Hematopoietic multipotent progenitor cell treated with erythropoietin and hydrocortisone succinate and interleukin-3 and kit ligand, for 4 days (in vitro differentiated cells): ENCODE measurements around the gene AKAP6.
"Not testable (repeated sequence)": the region's sequence is repeated elsewhere in the genome, so short reads cannot be mapped to it uniquely, and the experiment has no call there.

ENCODE experiments used
- DNase-seq: peaks from one replicate; pipeline ENCODE4 v3.0.0-alpha.2; 2015

The AKAP6 gene

GRCh38 chr14:32774214-32774613 lies 445.1 kb downstream of the AKAP6 start:
- DNase-seq, result no peak

GRCh38 chr14:32779840-32780239 lies 450.7 kb downstream of the AKAP6 start:
- DNase-seq, result no peak

DNA sequence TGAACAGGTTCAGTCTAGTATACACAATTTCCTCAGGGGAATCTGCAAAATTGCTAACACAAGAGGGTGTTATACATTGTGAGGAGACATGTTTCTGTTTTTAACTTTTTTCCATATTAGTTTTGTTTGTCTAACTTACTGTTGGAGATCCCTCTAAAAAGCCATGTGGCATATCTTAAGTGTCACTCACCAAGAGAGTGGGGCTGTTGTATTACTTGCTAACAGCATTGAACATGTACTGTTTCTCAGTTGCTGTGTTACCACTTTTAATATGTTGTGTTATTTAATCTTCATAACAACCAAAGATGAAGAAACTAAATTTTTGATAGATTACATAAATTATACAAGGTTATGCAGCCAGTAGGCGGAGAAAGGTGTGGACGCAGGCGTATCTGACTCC lies 455.3 kb downstream of the AKAP6 start:
- no peak for DNase-seq

- no peak for DNase-seq
Observed at GRCh38 chr14:32785585-32785984, 456.5 kb downstream of the AKAP6 start.

DNA sequence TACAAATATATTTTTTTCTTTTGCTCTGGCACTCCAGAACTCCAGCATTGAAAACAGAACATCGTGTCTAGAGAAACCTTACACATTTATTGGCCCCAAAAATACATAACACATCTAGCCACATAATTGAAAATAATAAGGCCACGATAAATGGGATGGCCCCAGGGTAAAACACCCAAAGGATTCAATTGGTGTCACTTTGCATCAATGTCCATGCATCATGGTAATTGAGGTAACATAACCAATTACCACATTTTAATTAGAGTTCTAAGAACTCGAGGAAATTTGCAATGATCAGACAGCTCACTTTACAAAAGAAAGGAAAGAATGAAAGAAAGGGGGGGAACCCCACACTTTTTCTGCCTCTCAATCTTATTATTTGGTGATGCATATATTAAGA lies 457.8 kb downstream of the AKAP6 start:
- no peak for DNase-seq

GRCh38 chr14:32793033-32793432 lies 463.9 kb downstream of the AKAP6 start:
- not testable (repeated sequence) for DNase-seq

GRCh38 chr14:32800320-32800719 lies 471.2 kb downstream of the AKAP6 start:
- DNase-seq, result no peak

- no peak for DNase-seq
Observed at GRCh38 chr14:32802295-32802694, 473.2 kb downstream of the AKAP6 start.

GRCh38 chr14:32805979-32806378 lies 476.9 kb downstream of the AKAP6 start:
- no peak for DNase-seq

- no peak for DNase-seq
Observed at GRCh38 chr14:32808644-32809043, 479.5 kb downstream of the AKAP6 start.

GRCh38 chr14:32809255-32809654 lies 480.2 kb downstream of the AKAP6 start:
- DNase-seq, result no peak

DNA sequence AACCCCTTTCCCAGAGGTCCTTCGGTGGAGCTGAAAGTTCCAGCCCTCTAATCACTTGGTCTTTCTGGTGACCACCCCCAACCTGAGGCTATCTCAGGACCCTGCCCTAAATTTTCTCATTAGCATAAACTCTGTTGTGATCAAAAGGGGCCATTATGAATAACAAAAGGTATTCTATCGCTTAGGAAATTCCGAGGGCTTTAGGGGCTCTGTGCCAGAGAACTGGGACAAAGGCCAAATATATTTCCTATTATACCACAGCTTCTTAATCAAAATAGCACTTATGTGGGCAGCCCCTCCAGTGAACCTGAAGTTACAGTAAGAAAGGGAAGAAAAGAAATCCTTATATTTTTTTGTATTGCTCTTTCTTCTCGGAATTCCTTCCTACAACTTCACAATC lies 484.3 kb downstream of the AKAP6 start:
- DNase-seq, result no peak

DNA sequence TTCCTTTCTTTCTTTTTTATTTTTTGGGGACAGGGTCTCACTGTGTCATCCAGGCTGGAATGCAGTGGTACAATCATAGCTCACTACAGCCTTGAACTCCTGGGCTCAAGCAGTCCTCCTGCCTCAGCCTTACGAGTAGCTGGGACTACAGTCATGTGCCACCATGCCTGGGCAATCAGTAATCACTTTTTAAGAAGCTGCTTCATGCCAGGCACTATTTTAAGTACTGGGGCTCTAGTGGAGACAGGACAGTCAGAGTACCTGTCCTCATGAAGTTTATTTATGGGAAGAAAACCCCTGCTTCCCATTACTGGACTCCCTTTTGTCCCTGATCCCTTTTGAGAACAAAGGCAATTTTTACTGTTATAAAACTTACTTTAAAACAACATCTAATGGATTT lies 485.6 kb downstream of the AKAP6 start:
- no peak for DNase-seq

DNA sequence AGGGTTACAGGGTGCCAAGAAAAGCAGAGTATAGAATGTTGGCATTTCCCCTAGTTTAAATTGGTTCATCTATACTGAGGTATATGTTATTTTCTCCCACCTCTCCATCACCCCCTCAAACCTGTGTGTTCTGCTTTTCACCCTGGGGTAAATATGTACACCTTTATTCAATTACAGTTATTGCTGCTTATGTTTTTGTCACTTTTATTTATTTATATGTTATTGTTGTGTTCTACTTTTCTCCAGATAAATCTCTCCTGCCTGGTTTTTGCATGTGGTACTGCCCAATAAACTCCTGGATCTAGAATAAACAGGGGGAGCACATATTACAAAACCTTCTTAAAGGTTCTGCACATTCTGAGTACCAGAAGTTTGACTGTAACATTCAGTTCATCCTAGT lies 487.5 kb downstream of the AKAP6 start:
- DNase-seq, result no peak

GRCh38 chr14:32817780-32818179 lies 488.7 kb downstream of the AKAP6 start:
- DNase-seq, result no peak

DNA sequence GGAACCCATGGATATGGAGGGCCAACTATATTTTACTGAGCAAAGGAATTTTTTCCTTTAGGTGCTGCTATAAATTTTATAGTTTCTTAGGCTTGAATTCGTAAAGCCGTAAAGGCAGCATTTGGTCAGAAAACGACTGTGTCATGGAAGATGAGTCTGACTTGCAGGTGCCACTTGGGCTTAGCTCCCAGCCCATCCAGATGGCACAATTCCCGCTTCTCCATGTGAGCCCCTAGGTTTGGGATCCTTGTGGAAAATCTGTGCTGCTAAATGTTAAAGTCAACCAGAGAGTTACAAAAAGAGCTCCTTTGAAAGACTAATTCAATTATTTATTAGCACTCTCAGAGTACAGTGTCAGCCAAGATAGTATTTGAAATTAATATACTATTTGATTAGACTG lies 489.5 kb downstream of the AKAP6 start:
- DNase-seq, result no peak

DNA sequence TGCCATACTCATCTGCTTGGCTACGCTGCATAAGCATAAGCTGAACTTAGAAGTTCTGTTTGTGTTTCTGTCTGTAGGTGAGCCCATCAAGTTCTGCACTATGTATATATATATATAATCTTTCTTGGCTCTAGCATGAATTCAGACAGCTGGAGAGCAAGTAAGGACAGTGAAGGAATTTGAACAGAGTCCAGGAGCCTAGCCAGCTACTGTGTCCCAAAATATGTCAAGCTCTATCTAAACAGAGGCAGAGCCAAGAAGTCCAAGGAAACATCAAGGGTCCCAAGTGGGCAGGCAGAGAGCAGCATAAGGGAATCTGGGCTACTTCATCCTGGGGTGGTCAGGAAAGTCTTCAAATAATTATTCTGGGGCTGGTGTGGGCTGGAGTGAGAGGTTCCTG lies 491.1 kb downstream of the AKAP6 start:
- DNase-seq, result no peak

DNA sequence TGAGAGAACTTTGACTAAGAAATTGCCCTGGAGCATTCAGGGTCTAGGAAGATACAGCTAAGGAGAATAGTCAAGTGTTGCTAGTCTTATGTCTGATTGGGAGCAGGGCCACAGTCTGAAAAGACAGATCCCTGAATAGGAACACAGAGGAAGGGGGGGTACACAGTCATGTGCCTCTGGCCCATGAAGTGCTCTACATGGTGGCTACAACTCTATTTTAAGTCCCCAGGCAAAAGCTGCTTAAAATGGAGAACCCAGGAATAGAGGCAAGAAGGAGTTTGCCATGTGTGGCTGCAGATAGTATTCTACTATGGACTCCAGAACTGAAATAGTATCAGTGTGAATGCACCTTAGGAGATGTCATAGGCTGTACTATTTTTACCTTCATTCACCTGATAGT lies 491.6 kb downstream of the AKAP6 start:
- DNase-seq, result no peak

DNA sequence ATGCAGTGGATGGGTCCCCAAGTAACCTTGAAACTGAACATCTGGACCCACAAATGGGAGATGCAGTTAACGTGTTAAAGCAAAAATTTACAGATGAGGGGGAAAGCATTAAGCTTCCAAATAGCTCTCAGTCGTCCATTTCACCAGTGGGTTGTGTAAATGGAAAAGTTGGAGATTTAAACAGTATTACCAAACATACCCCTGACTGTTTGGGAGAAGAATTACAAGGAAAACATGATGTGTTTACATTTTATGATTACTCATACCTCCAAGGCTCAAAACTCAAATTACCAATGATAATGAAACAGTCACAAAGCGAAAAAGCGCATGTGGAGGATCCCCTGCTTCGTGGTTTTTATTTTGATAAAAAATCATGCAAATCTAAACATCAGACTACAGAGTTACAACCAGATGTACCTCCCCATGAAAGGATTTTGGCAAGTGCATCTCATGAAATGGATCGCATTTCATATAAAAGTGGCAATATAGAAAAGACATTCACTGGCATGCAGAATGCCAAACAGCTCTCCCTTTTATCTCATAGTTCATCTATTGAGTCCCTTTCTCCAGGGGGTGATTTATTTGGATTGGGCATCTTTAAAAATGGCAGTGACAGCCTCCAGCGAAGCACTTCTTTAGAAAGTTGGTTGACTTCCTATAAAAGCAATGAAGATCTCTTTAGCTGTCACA lies 493.0 kb downstream of the AKAP6 start:
- no peak for DNase-seq

DNA sequence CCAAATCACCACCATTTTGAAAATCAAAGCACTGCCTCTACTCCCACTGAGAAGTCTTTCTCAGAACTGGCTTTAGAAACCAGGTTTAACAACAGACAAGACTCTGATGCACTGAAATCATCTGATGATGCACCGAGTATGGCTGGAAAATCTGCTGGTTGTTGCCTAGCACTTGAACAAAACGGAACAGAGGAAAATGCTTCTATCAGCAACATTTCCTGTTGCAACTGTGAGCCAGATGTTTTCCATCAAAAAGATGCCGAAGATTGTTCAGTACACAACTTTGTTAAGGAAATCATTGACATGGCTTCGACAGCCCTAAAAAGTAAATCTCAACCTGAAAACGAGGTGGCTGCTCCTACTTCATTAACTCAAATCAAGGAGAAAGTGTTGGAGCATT lies 494.6 kb downstream of the AKAP6 start:
- no peak for DNase-seq

- no peak for DNase-seq
Observed at GRCh38 chr14:32824195-32824594, 495.1 kb downstream of the AKAP6 start.

DNA sequence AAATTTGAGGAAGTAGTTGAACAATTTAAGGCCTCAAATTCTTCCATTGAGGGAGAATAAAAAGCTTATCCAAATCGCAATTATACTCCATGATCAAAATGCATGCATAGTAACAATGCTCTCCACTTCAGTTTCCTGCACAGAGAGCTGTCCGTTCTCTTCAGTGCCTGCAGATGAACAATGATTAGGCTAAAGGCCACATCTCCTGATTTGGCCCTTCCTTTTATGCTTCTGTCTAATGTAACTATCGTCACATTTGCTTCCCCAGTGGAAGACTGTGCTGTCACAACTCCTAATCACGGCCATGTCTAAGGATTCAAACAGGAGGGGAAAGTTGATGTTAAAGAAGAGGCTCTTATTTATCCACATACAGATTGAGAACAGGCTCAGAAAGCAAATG lies 496.0 kb downstream of the AKAP6 start:
- no peak for DNase-seq

- peak; percentile 10 for DNase-seq
Observed at GRCh38 chr14:32826404-32827082, 497.4 kb downstream of the AKAP6 start.

DNA sequence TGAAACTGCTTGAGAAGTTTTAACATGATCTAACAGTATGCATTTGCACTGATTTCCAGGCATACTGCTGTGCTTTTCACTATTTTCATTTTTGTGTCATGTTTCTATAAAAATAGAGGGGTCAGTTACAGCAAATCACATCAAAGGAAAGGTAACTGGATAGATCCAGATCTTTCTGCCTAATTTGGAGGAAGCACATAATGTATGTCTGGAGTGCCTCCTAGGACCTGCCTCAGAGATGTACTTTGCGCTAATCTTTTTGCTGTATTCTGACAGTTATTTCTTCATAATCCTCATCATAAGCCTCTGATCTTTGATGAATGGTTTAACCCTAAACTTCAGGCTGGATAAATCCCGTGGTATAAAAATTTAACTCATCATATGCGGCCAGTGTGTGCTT lies 498.4 kb downstream of the AKAP6 start:
- DNase-seq, result no peak

GRCh38 chr14:32835924-32836323 lies 506.8 kb downstream of the AKAP6 start:
- DNase-seq, result no peak
